H9 (cell line): Measurements from ENCODE around the gene MCRIP1. TPM values are rescaled to one million over a fixed set of nuclear protein-coding genes. Genes with fewer than 3 reads are reported as not detected.

ENCODE experiments used
- DNase-seq: peaks from one replicate; pipeline ENCODE4 v3.0.0-alpha.2; 2017
- H2AFZ ChIP-seq: one replicate; pipeline ENCODE4 v1.6.1; 2013; ENCODE audit warnings: mild to moderate bottlenecking, low read length, control low read depth, moderate library complexity
- H2AK5ac ChIP-seq: 2 replicates; pipeline ENCODE4 v1.6.1; 2013; ENCODE audit warnings: low read length, control low read depth, mixed read lengths; ENCODE audit not compliant: insufficient read length
- H2BK120ac ChIP-seq: one replicate; pipeline ENCODE4 v1.6.1; 2013; ENCODE audit warnings: low read depth, mild to moderate bottlenecking, low read length, control low read depth, inconsistent platforms; ENCODE audit not compliant: poor library complexity, severe bottlenecking
- H2BK12ac ChIP-seq: 2 replicates; pipeline ENCODE4 v1.6.1; 2013; ENCODE audit warnings: low read length, control low read depth, mixed read lengths, low read depth; ENCODE audit not compliant: insufficient read length
- H2BK15ac ChIP-seq: 2 replicates; pipeline ENCODE4 v1.6.1; 2013; ENCODE audit warnings: low read depth, low read length, control low read depth
- H2BK20ac ChIP-seq: one replicate; pipeline ENCODE4 v1.6.1; 2013; ENCODE audit warnings: low read depth, mild to moderate bottlenecking, low read length, control low read depth, inconsistent platforms; ENCODE audit not compliant: poor library complexity, severe bottlenecking
- H2BK5ac ChIP-seq: 2 replicates; pipeline ENCODE4 v1.6.1; 2013; ENCODE audit warnings: low read length, control low read depth, mixed read lengths; ENCODE audit not compliant: insufficient read length
- H3K14ac ChIP-seq: 2 replicates; pipeline ENCODE4 v1.6.1; 2013; ENCODE audit warnings: low read length, control low read depth; ENCODE audit not compliant: insufficient read depth
- H3K18ac ChIP-seq: 2 replicates; pipeline ENCODE4 v1.6.1; 2013; ENCODE audit warnings: low read depth, mild to moderate bottlenecking, mixed read lengths, low read length, control low read depth; ENCODE audit not compliant: insufficient read length
- H3K23ac ChIP-seq: 2 replicates; pipeline ENCODE4 v1.6.1; 2013; ENCODE audit warnings: low read length, control low read depth, mixed read lengths, low read depth; ENCODE audit not compliant: insufficient read length
- H3K23me2 ChIP-seq: 2 replicates; pipeline ENCODE4 v1.6.1; 2013; ENCODE audit warnings: low read depth, mild to moderate bottlenecking, mixed read lengths, low read length, control low read depth; ENCODE audit not compliant: insufficient read length, poor library complexity, severe bottlenecking
- H3K27ac ChIP-seq: 2 replicates; pipeline ENCODE4 v1.5.1; 2013; ENCODE audit warnings: low read length, control low read depth, mixed read lengths, low read depth; ENCODE audit not compliant: insufficient read length
- H3K27me3 ChIP-seq: 2 replicates; pipeline ENCODE4 v1.6.1; 2013; ENCODE audit warnings: low read length, control low read depth, inconsistent platforms; ENCODE audit not compliant: insufficient read depth
- H3K4ac ChIP-seq: 2 replicates; pipeline ENCODE4 v1.6.1; 2013; ENCODE audit warnings: low read depth, mild to moderate bottlenecking, control low read depth, inconsistent platforms, low read length, moderate library complexity
- H3K4me1 ChIP-seq: 2 replicates; pipeline ENCODE4 v1.6.1; 2013; ENCODE audit warnings: low read length, control low read depth, inconsistent platforms; ENCODE audit not compliant: insufficient read depth
- H3K4me2 ChIP-seq: 2 replicates; pipeline ENCODE4 v1.6.1; 2013; ENCODE audit warnings: low read length, control low read depth, mixed read lengths; ENCODE audit not compliant: insufficient read length, insufficient read depth
- H3K56ac ChIP-seq: 2 replicates; pipeline ENCODE4 v1.6.1; 2013; ENCODE audit warnings: low read depth, mild to moderate bottlenecking, mixed read lengths, low read length, control low read depth; ENCODE audit not compliant: insufficient read length
- H3K79me1 ChIP-seq: 2 replicates; pipeline ENCODE4 v1.6.1; 2013; ENCODE audit warnings: low read depth, mild to moderate bottlenecking, moderate library complexity, low read length, control low read depth, inconsistent platforms; ENCODE audit not compliant: insufficient read depth, poor library complexity, severe bottlenecking
- H3K79me2 ChIP-seq: 2 replicates; pipeline ENCODE4 v1.6.1; 2013; ENCODE audit warnings: low read length, control low read depth, inconsistent platforms; ENCODE audit not compliant: insufficient read depth
- H3K9ac ChIP-seq: 2 replicates; pipeline ENCODE4 v1.6.1; 2013; ENCODE audit warnings: low read length, control low read depth, mixed read lengths; ENCODE audit not compliant: insufficient read length; ENCODE audit errors: extremely low read depth
- H3K9me3 ChIP-seq: one replicate; pipeline ENCODE4 v1.6.1; 2013; ENCODE audit warnings: low read depth, low read length, inconsistent platforms; ENCODE audit not compliant: control insufficient read depth
- H3T11ph ChIP-seq: one replicate; pipeline ENCODE4 v1.6.1; 2013; ENCODE audit warnings: mild to moderate bottlenecking, low read length, control low read depth, inconsistent platforms
- H4K20me1 ChIP-seq: one replicate; pipeline ENCODE4 v1.6.1; 2013; ENCODE audit not compliant: control insufficient read depth, insufficient read length, insufficient read depth
- H4K5ac ChIP-seq: 2 replicates; pipeline ENCODE4 v1.6.1; 2013; ENCODE audit warnings: low read depth, mild to moderate bottlenecking, mixed read lengths, low read length, control low read depth; ENCODE audit not compliant: insufficient read length
- H4K8ac ChIP-seq: replicated peaks from 2 replicates; pipeline ENCODE4 v1.6.1; 2013; ENCODE audit warnings: low read length, control low read depth, mixed read lengths, low read depth; ENCODE audit not compliant: insufficient read length
- H4K91ac ChIP-seq: 2 replicates; pipeline ENCODE4 v1.6.1; 2013; ENCODE audit warnings: low read depth, mild to moderate bottlenecking, moderate library complexity, mixed read lengths, low read length, control low read depth; ENCODE audit not compliant: insufficient read length
- H3K27ac Mint-ChIP-seq, 3 experiments: 2 replicates in 2 of 3; 3 replicates in 1 of 3; pipeline ENCODE4 v1.8.0; 2020 to 2021; ENCODE audit warnings: mixed read lengths in 3 of 3, mild to moderate bottlenecking in 1 of 3, moderate library complexity in 1 of 3
- H3K27me3 Mint-ChIP-seq: 2 replicates; pipeline ENCODE4 v1.8.0; 2021; ENCODE audit warnings: low read depth, mild to moderate bottlenecking, moderate library complexity, mixed read lengths
- H3K36me3 Mint-ChIP-seq, 3 experiments: 2 replicates in 2 of 3; 3 replicates in 1 of 3; pipeline ENCODE4 v1.8.0; 2020 to 2021; ENCODE audit warnings: low read depth in 3 of 3, mixed read lengths in 3 of 3; ENCODE audit not compliant: insufficient read depth in 1 of 3
- H3K4me1 Mint-ChIP-seq, 2 experiments: 2 replicates each; pipeline ENCODE4 v1.8.0; 2020; ENCODE audit warnings: mixed read lengths in 2 of 2
- H3K4me3 Mint-ChIP-seq, 2 experiments: 2 replicates in 1 of 2; 3 replicates in 1 of 2; pipeline ENCODE4 v1.8.0; 2020 to 2021; ENCODE audit warnings: mild to moderate bottlenecking in 2 of 2, mixed read lengths in 2 of 2, moderate library complexity in 1 of 2
- H3K9me3 Mint-ChIP-seq, 2 experiments: 2 replicates in 1 of 2; 3 replicates in 1 of 2; pipeline ENCODE4 v1.8.0; 2020; ENCODE audit warnings: mild to moderate bottlenecking in 2 of 2, mixed read lengths in 2 of 2, moderate library complexity in 1 of 2
- CTCF ChIP-seq: fragments of 200-600 bp; sonication (generic); conservative IDR thresholded peaks from 3 replicates; pipeline ENCODE4 v1.8.0; 2021; ENCODE audit warnings: antibody characterized with exemption, mild to moderate bottlenecking
- WGBS: extraction: QIAGEN DNeasy Blood & Tissue Kit; methylation state at CpG from one replicate; pipeline ENCODE4 v1.1.7; 2013; ENCODE audit warnings: missing lambda C conversion rate, low lambda C conversion rate, mixed read lengths; ENCODE audit not compliant: insufficient read length; ENCODE audit errors: extremely low coverage; 5-methylcytosine and 5-hydroxymethylcytosine counted together
- total RNA-seq: library from RNA; stranded (reverse); gene quantifications from 2 replicates; pipeline ENCODE4 v1.2.1, GENCODE V29; 2021

MCRIP1 gene
- total RNA-seq, 1 experiment from 2014 or later, result 118 TPM

DNA sequence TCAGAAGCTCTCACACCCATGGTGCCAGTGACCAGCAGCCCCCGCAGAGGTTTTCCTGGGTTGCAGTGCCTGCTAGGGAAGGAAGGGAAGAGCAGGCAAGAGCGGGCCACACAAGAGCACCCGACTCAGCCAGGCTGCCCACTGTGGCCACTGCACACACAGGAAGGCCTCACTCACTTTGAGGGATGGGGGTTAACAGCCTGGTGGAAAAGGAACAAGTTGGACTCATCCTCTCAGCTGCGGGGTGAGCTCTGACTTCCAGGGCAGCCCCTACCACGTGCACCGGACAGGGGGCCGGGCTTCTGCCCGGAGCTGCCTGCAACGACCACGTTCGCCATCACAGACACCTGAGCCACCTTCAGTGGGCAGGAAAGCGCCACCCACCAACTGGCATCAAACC lies 19.1 kb upstream of the MCRIP1 start:
- Histone ChIP-seq H3K4me1 (no peaks in the 10 kb centered on the region), H3K56ac (no peak overlapping the region), H3K14ac (no peak overlapping the region), H2BK20ac (no peak overlapping the region), H2BK12ac (no peak overlapping the region), H3K27me3 (no peaks in the 10 kb centered on the region), H3K79me2 (no peaks in the 10 kb centered on the region), H3T11ph (no peak overlapping the region), H2BK120ac (no peak overlapping the region), H3K27ac (no peak overlapping the region), H3K9ac (no peak overlapping the region), H4K20me1 (peaks cover 2% of the 10 kb centered on the region), H3K79me1 (no peaks in the 10 kb centered on the region), H3K4ac (no peak overlapping the region), H3K18ac (no peak overlapping the region), H3K4me2 (no peak overlapping the region), H4K91ac (no peak overlapping the region), H4K5ac (no peak overlapping the region), H4K8ac (no peak overlapping the region), H3K23ac (no peak overlapping the region), H2AK5ac (no peak overlapping the region), H3K23me2 (no peaks in the 10 kb centered on the region), H2AFZ (no peak overlapping the region), H3K9me3 (no peaks in the 10 kb centered on the region), H2BK15ac (no peak overlapping the region), H2BK5ac (no peak overlapping the region)
- no peak for TF ChIP-seq CTCF
- no peak for DNase-seq
- Mint-ChIP-seq H3K4me1 (no peaks in the 10 kb centered on the region), H3K27me3 (no peaks in the 10 kb centered on the region; the same call in 1 of the 2 replicates), H3K36me3 (peaks cover 27 to 69% (median 56%) of the 10 kb centered on the region in 3 experiments; a peak in 6 of 7 replicates), H3K4me3 (no peak overlapping the region), H3K27ac (no peak overlapping the region), H3K9me3 (no peaks in the 10 kb centered on the region)
- WGBS, result no CpG with 5 or more reads among the region's 12 CpGs
